Activated T-cell treated with anti-CD3 and anti-CD28 coated beads, Interleukin-2, amount 50 U/mL, for 4 hours (primary cell): ENCODE data around the gene SNX8. TPM values are rescaled to one million over a fixed set of nuclear protein-coding genes. Genes with fewer than 3 reads are reported as not detected.

ENCODE experiments used
- ATAC-seq, 2 donors: fragments of 200-7000 bp; cut with Tn5 transposase; one replicate each; pipeline ENCODE4 v1.10.0; 2021
- DNase-seq: peaks from one replicate; pipeline ENCODE4 v3.0.0-alpha.2; 2020
- H3K27me3 Mint-ChIP-seq: one replicate; pipeline ENCODE4 v1.8.0; 2021; ENCODE audit warnings: low read depth, mixed read lengths
- H3K36me3 Mint-ChIP-seq: one replicate; pipeline ENCODE4 v1.8.0; 2022; ENCODE audit warnings: mixed read lengths; ENCODE audit not compliant: insufficient read depth
- H3K4me1 Mint-ChIP-seq: one replicate; pipeline ENCODE4 v1.8.0; 2021; ENCODE audit warnings: low read depth, mixed read lengths
- H3K4me3 Mint-ChIP-seq: one replicate; pipeline ENCODE4 v1.8.0; 2021; ENCODE audit warnings: mild to moderate bottlenecking, moderate library complexity, mixed read lengths
- H3K9me3 Mint-ChIP-seq: one replicate; pipeline ENCODE4 v1.8.0; 2021; ENCODE audit warnings: mixed read lengths
- total RNA-seq, 3 donors: library from RNA; stranded (reverse); gene quantifications; one replicate each; pipeline ENCODE4 v1.2.1, GENCODE V29; 2021

SNX8 gene
- total RNA-seq, 3 donors from 2014 or later, result 51.9 to 54.0 (median 53.9) TPM

GRCh38 chr7:2244404-2244995 is 69.7 kb downstream of the SNX8 start:
- ATAC-seq, result no peak
- Mint-ChIP-seq H3K27me3 (no peaks in the 10 kb centered on the region), H3K9me3 (no peaks in the 10 kb centered on the region), H3K4me1 (peaks cover 28% of the 10 kb centered on the region), H3K4me3 (no peak overlapping the region), H3K36me3 (no peaks in the 10 kb centered on the region)
- no peak for DNase-seq

- no peak for ATAC-seq
- no peaks in the 10 kb centered on the region for H3K9me3 Mint-ChIP-seq
- no peak for DNase-seq
- H3K4me1 Mint-ChIP-seq, result peaks cover 17% of the 10 kb centered on the region
- peak overlapping the region; percentile 95 for H3K4me3 Mint-ChIP-seq
- peaks cover 2% of the 10 kb centered on the region for H3K36me3 Mint-ChIP-seq
- no peaks in the 10 kb centered on the region for H3K27me3 Mint-ChIP-seq
These were observed 70.8 kb downstream of the SNX8 start for GRCh38 chr7:2243458-2243857.

- DNase-seq (no peak), ATAC-seq (peak; percentile 46 to 54)
- no peaks in the 10 kb centered on the region for H3K27me3 Mint-ChIP-seq
- H3K4me3 Mint-ChIP-seq, result peak overlapping the region; percentile 95
- peaks cover 12% of the 10 kb centered on the region for H3K4me1 Mint-ChIP-seq
- peaks cover 7% of the 10 kb centered on the region for H3K36me3 Mint-ChIP-seq
- no peaks in the 10 kb centered on the region for H3K9me3 Mint-ChIP-seq
These were observed 71.5 kb downstream of the SNX8 start for GRCh38 chr7:2242541-2243429.

DNA sequence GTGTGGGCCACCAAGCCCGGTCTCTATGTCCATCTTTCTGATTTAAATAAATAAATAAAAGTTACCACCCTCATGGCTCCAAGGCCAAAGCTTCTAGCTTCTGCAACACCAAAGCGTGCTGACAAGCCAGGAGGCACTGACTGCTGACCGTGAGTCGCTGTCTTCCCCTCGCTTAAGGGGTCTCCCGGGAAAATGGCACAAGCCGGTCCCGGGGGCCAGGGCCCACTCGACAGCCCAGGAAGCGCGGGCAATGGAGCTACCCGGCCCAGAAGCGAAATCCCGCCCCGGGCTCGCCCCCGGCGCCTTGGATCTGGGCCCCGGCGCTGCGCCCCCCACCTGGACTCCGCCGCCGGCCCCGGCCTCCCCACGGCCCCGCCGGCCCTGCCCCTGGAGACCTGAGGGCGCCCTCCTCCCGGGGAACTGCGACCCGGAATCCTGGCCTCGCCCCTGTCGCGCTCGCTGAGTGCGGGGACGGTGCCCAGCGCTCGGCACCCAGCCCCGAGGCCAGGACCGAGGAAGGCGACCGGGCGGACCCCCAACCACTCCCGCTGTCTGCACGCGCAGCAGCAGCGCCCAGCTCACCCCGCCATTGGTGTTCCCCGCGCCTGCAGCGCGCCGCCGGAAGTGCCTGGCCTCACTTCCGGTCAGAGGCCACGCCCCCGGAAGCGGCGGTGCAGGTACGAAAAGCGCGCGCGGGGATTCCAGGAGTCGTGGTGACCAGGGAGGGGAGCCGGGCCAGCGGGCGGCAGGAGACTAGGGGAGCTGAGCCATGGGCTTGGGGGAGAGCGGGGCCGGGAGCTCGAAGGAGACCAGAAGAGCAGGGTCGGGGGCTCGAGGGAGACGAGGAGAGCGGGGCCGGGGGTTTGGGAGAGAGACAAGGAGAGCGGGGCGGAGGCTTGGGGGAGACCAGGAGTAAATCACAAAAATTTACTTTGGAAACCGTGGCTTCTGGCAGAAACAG is 72.4 kb downstream of the SNX8 start, which contains the start of the genes MRM2 and NUDT1:
Gene MRM2, minus strand, starts transcription at position 626 of the 961 bp plus-strand sequence. Its CDS starts 36 bp downstream, at position 590.
Gene NUDT1, plus strand, starts transcription at position 647 of the 961 bp plus-strand sequence. CDS start 2,349 bp downstream, outside the sequence.
- Mint-ChIP-seq H3K4me3 (peak within 1 kb of the TSS; percentile 95), H3K9me3 (no peaks in the 10 kb centered on the region), H3K36me3 (peaks cover 12% of the 10 kb centered on the region), H3K4me1 (peaks cover 12% of the 10 kb centered on the region), H3K27me3 (no peaks in the 10 kb centered on the region)
- ATAC-seq (peak; percentile 88 to 90), DNase-seq (peak; percentile 58)

GRCh38 chr7:2239242-2239641 is 75.0 kb downstream of the SNX8 start:
- no peak for ATAC-seq
- no peak for DNase-seq
- Mint-ChIP-seq H3K36me3 (peaks cover 22% of the 10 kb centered on the region), H3K27me3 (no peaks in the 10 kb centered on the region), H3K4me1 (peaks cover 16% of the 10 kb centered on the region), H3K9me3 (no peaks in the 10 kb centered on the region), H3K4me3 (no peak overlapping the region)

GRCh38 chr7:2237109-2237602 is 77.1 kb downstream of the SNX8 start:
- no peak overlapping the region for H3K4me3 Mint-ChIP-seq
- ATAC-seq (no peak), DNase-seq (no peak)
- peaks cover 19% of the 10 kb centered on the region for H3K4me1 Mint-ChIP-seq
- no peaks in the 10 kb centered on the region for H3K27me3 Mint-ChIP-seq
- no peaks in the 10 kb centered on the region for H3K9me3 Mint-ChIP-seq
- peaks cover 22% of the 10 kb centered on the region for H3K36me3 Mint-ChIP-seq

DNA sequence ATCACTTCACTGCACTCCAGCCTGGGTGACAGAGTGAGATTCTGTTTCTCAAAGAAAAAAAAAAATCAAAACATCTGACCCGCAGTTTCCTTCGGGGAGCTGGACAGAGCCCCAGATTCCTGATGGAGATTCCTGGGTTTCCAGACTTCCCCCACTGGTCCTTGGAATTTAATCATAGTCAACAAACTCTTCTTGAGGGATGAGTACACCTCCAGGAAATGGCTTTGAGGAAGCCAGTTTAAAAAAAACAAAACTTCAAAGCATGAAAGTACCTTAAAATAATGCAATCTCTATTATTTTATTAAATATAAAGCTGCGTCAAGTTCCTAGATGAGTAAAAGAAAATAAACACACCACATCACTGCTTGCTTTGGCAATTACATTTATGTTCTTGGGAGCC is 80.3 kb downstream of the SNX8 start:
- no peak for DNase-seq
- Mint-ChIP-seq H3K9me3 (no peaks in the 10 kb centered on the region), H3K4me1 (peaks cover 31% of the 10 kb centered on the region), H3K4me3 (peak overlapping the region; percentile 64), H3K27me3 (no peaks in the 10 kb centered on the region), H3K36me3 (peaks cover 28% of the 10 kb centered on the region)
- no peak for ATAC-seq

- Mint-ChIP-seq H3K27me3 (no peaks in the 10 kb centered on the region), H3K9me3 (no peaks in the 10 kb centered on the region), H3K36me3 (peaks cover 22% of the 10 kb centered on the region), H3K4me3 (peak within 1 kb of the TSS; percentile 90), H3K4me1 (peaks cover 31% of the 10 kb centered on the region)
- peak; percentile 94 to 95 for ATAC-seq
- DNase-seq, result peak; percentile 86
These were observed 81.3 kb downstream of the SNX8 start, which contains the start of gene MAD1L1 for GRCh38 chr7:2232766-2233520. Gene MAD1L1 (minus strand): TSS chr7:2232945. CDS start chr7:2230133, 2,812 bp downstream.

DNA sequence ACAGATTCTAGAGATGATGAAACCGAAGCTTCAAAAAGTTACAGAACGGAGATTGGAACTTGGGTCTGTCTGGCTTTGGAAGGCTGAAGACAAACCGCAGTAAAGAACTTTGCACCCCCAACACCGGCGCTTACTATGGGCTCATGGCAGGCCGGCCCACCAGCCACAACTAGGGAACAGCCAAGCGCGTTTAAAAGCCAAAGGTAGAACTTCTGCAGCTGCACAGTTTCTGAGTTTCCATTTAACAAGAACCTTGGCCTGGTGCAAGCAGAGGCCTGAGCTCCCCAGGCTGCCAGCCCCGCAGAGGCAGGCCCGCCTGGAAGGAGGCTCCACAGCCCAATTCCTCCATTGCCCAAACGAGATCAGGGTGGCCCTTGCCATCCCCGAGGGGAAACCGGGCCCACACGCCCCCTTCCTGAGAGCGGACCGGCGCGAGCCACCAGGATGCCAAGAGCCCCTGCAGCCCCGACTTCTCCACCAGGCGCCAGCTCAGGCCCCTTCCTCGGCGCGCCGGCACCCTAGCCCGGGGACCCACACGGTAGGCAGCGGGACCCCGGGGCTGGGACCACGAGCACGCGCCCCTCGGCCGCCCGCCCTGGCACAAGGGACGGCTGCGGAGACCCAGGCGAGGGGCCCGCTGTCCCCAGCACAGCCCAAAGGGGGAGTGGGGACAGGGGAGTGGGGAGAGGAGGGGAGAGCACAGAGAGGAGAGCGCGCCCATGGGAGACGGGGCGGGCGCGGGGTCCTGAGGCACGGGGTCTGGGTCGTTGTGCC is 82.1 kb downstream of the SNX8 start:
- Mint-ChIP-seq H3K9me3 (no peaks in the 10 kb centered on the region), H3K36me3 (peaks cover 20% of the 10 kb centered on the region), H3K27me3 (no peaks in the 10 kb centered on the region), H3K4me1 (peaks cover 31% of the 10 kb centered on the region), H3K4me3 (peak overlapping the region; percentile 90)
- ATAC-seq (peak; percentile 65 to 66), DNase-seq (peak; percentile 10)

- peaks cover 22% of the 10 kb centered on the region for H3K36me3 Mint-ChIP-seq
- H3K9me3 Mint-ChIP-seq, result no peaks in the 10 kb centered on the region
- no peaks in the 10 kb centered on the region for H3K27me3 Mint-ChIP-seq
- ATAC-seq (no peak), DNase-seq (no peak)
- peaks cover 31% of the 10 kb centered on the region for H3K4me1 Mint-ChIP-seq
- peak overlapping the region; percentile 35 for H3K4me3 Mint-ChIP-seq
These were observed 83.4 kb downstream of the SNX8 start for GRCh38 chr7:2230882-2231281.

- no peak for ATAC-seq
- peaks cover 24% of the 10 kb centered on the region for H3K36me3 Mint-ChIP-seq
- H3K4me3 Mint-ChIP-seq, result peak overlapping the region; percentile 35
- H3K27me3 Mint-ChIP-seq, result no peaks in the 10 kb centered on the region
- no peak for DNase-seq
- H3K9me3 Mint-ChIP-seq, result no peaks in the 10 kb centered on the region
- H3K4me1 Mint-ChIP-seq, result peaks cover 29% of the 10 kb centered on the region
These were observed 84.0 kb downstream of the SNX8 start for GRCh38 chr7:2230226-2230625.

DNA sequence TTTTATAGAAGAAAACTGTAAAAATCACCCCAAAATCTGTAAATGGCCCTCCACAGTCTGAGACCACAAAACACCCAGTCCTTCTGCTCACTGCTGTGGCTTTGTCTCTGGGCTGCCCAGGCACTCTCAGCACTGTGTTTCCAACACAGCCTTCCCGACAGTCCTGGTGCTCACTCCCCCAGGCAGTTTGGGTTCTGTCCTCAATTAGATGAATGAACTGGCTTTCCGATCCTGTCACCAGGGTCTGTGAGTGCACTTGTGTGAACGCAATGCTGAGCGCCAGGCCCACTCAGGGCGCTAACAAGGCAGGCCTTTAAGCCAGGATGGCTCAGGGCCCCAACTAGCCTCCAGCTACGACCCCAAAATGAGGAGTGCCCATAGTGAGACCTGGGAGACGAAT is 84.8 kb downstream of the SNX8 start:
- H3K27me3 Mint-ChIP-seq, result no peaks in the 10 kb centered on the region
- peaks cover 23% of the 10 kb centered on the region for H3K4me1 Mint-ChIP-seq
- DNase-seq (no peak), ATAC-seq (no peak)
- no peaks in the 10 kb centered on the region for H3K9me3 Mint-ChIP-seq
- H3K4me3 Mint-ChIP-seq, result no peak overlapping the region
- H3K36me3 Mint-ChIP-seq, result peaks cover 17% of the 10 kb centered on the region
